GM23338 (cell line): ENCODE results near the gene APPL2.

Source experiments
- CREB1 ChIP-seq: fragments of 250-450 bp; sonication (Bioruptor Pico); IDR thresholded peaks from 2 replicates; pipeline ENCODE4 v1.5.0; 2020; ENCODE audit warnings: low read depth, mild to moderate bottlenecking, moderate library complexity
- CTCF ChIP-seq, 2 experiments: fragments of 200-600 bp in 1 of 2; sonication (generic) in 1 of 2; conservative IDR thresholded peaks; 2 replicates each; pipeline versions ENCODE4 v1.5.1 to v1.6.1; 2016 to 2017; ENCODE audit warnings: antibody characterized with exemption in 2 of 2, low read depth in 2 of 2, mild to moderate bottlenecking in 2 of 2, moderate library complexity in 1 of 2
- ETS1 ChIP-seq: IDR thresholded peaks from 2 replicates; pipeline ENCODE4 v1.6.1; 2016; ENCODE audit warnings: antibody characterized with exemption
- EZH2phosphoT487 ChIP-seq: fragments of 200-600 bp; sonication (generic); IDR thresholded peaks from one replicate; pipeline ENCODE4 v1.8.1; 2018; ENCODE audit warnings: antibody characterized with exemption; ENCODE audit not compliant: unreplicated experiment
- REST ChIP-seq: IDR thresholded peaks from one replicate; pipeline ENCODE4 v1.6.1; 2018; ENCODE audit warnings: antibody characterized with exemption; ENCODE audit not compliant: unreplicated experiment

GRCh38 chr12:105202202-105202601 is 33.8 kb downstream of the APPL2 start:
- TF ChIP-seq CREB1 (CRISPR knock-in tag) (no peak), CTCF (conservative IDR thresholded peaks at IDR 0.05; ENCODE audit: low read depth in 2 of 2) (no peak), EZH2phosphoT487 (no peak), REST (no peak), ETS1 (no peak)
